HepG2 (cell line): ENCODE measurements around the gene ZSCAN4. TPM values are rescaled to one million over a fixed set of nuclear protein-coding genes. Genes with fewer than 3 reads are reported as not detected.

Experiments used
- AGO1 ChIP-seq: fragments of 200-400 bp; formaldehyde crosslinking; IDR thresholded peaks from 2 replicates; pipeline ENCODE4 v1.6.1; 2017; ENCODE audit warnings: mild to moderate bottlenecking, low read depth, low read length, moderate library complexity; ENCODE audit not compliant: poor library complexity, severe bottlenecking
- CAMTA2 ChIP-seq: sonication (generic); formaldehyde crosslinking; IDR thresholded peaks from 2 replicates; pipeline ENCODE4 v1.4.0; 2020; ENCODE audit warnings: mild to moderate bottlenecking, missing genetic modification reagents, borderline replicate concordance
- E2F5 ChIP-seq: sonication (generic); formaldehyde crosslinking; conservative IDR thresholded peaks from 2 replicates; pipeline ENCODE4 v1.4.0; 2020; ENCODE audit warnings: missing genetic modification reagents
- GABPA ChIP-seq, 2 experiments: IDR thresholded peaks; 2 replicates each; pipeline ENCODE4 v1.6.1; 2011 to 2016; ENCODE audit warnings: low read depth in 2 of 2, low read length in 1 of 2, missing biosample characterization in 1 of 2, missing genetic modification characterization in 1 of 2
- HMGA1 ChIP-seq: sonication (generic); formaldehyde crosslinking; conservative IDR thresholded peaks from 2 replicates; pipeline ENCODE4 v1.4.0; 2020; ENCODE audit warnings: missing genetic modification reagents
- JARID2 ChIP-seq: sonication (generic); formaldehyde crosslinking; IDR thresholded peaks from 2 replicates; pipeline ENCODE4 v1.8.1; 2023; ENCODE audit warnings: missing genetic modification reagents, inconsistent platforms; ENCODE audit not compliant: insufficient replicate concordance
- MYC ChIP-seq: sonication (generic); formaldehyde crosslinking; IDR thresholded peaks from 2 replicates; pipeline ENCODE4 v1.9.0; 2021; ENCODE audit warnings: missing genetic modification reagents, borderline replicate concordance
- NFAT5 ChIP-seq: sonication (generic); formaldehyde crosslinking; IDR thresholded peaks from 2 replicates; pipeline ENCODE4 v1.4.0; 2020; ENCODE audit warnings: missing genetic modification reagents
- NFE2 ChIP-seq: sonication (generic); formaldehyde crosslinking; IDR thresholded peaks from 2 replicates; pipeline ENCODE4 v1.4.0; 2020; ENCODE audit warnings: missing genetic modification reagents
- POLR2A ChIP-seq, 2 experiments: IDR thresholded peaks; 2 replicates each; pipeline ENCODE4 v1.6.1; 2011; ENCODE audit warnings: low read depth in 2 of 2, low read length in 2 of 2, mild to moderate bottlenecking in 1 of 2, moderate library complexity in 1 of 2; ENCODE audit not compliant: insufficient read depth in 1 of 2
- REXO4 ChIP-seq: sonication (generic); formaldehyde crosslinking; IDR thresholded peaks from 2 replicates; pipeline ENCODE4 v1.8.0; 2022; ENCODE audit warnings: missing genetic modification reagents, mild to moderate bottlenecking, borderline replicate concordance
- SMAD3 ChIP-seq: sonication (generic); formaldehyde crosslinking; IDR thresholded peaks from 2 replicates; pipeline ENCODE4 v1.4.0; 2020; ENCODE audit warnings: missing genetic modification reagents
- TIGD3 ChIP-seq: sonication (generic); formaldehyde crosslinking; IDR thresholded peaks from 2 replicates; pipeline ENCODE4 v1.5.1; 2020; ENCODE audit warnings: mild to moderate bottlenecking, missing genetic modification reagents, borderline replicate concordance
- ZFP90 ChIP-seq: sonication (generic); formaldehyde crosslinking; IDR thresholded peaks from 2 replicates; pipeline ENCODE4 v1.8.0; 2022; ENCODE audit warnings: missing genetic modification reagents, mild to moderate bottlenecking, inconsistent platforms, borderline replicate concordance
- ZFY ChIP-seq: sonication (generic); formaldehyde crosslinking; IDR thresholded peaks from 2 replicates; pipeline ENCODE4 v1.4.0; 2020; ENCODE audit warnings: missing genetic modification reagents
- ZFYVE20 ChIP-seq: sonication (generic); formaldehyde crosslinking; IDR thresholded peaks from 2 replicates; pipeline ENCODE4 v1.8.0; 2023; ENCODE audit warnings: low read depth, mild to moderate bottlenecking, moderate library complexity, missing genetic modification reagents, borderline replicate concordance
- ZMYM2 ChIP-seq: sonication (generic); formaldehyde crosslinking; IDR thresholded peaks from 2 replicates; pipeline ENCODE4 v1.8.0; 2022; ENCODE audit warnings: mild to moderate bottlenecking, missing genetic modification reagents
- ZMYM4 ChIP-seq: sonication (generic); formaldehyde crosslinking; IDR thresholded peaks from 2 replicates; pipeline ENCODE4 v1.8.1; 2023; ENCODE audit warnings: mild to moderate bottlenecking, missing genetic modification reagents
- ZNF138 ChIP-seq: sonication (generic); formaldehyde crosslinking; IDR thresholded peaks from 2 replicates; pipeline ENCODE4 v1.5.0; 2020; ENCODE audit warnings: mild to moderate bottlenecking, low read depth, missing genetic modification reagents
- ZNF263 ChIP-seq: sonication (generic); formaldehyde crosslinking; IDR thresholded peaks from 2 replicates; pipeline ENCODE4 v1.4.0; 2020; ENCODE audit warnings: missing genetic modification reagents
- ZNF431 ChIP-seq: sonication (generic); formaldehyde crosslinking; IDR thresholded peaks from 2 replicates; pipeline ENCODE4 v1.9.0; 2022; ENCODE audit warnings: missing genetic modification reagents, low read depth, mild to moderate bottlenecking, borderline replicate concordance
- ZNF441 ChIP-seq: sonication (generic); formaldehyde crosslinking; IDR thresholded peaks from 2 replicates; pipeline ENCODE4 v1.7.0; 2021; ENCODE audit warnings: missing genetic modification reagents, borderline replicate concordance
- polyA plus RNA-seq, 8 experiments: library from polyadenylated mRNA; depleted of rRNA in 3 of 8; stranded (reverse) in 7 of 8; unstranded in 1 of 8; fragments of >200 nt; fragmentation: Illumina TruSeq in 4 of 8; extraction: Trizol in 4 of 8; gene quantifications; 2 replicates each; pipeline versions ENCODE4 v1.2.1 to v1.2.3, GENCODE V29; 2011 to 2016; ENCODE audit warnings: low read depth in 4 of 8, missing spikeins in 1 of 8, mixed read lengths in 1 of 8; ENCODE audit not compliant: insufficient read depth in 1 of 8
- total RNA-seq, 5 experiments: library from RNA; depleted of rRNA; stranded (reverse); fragments of >200 nt; fragmentation: Illumina TruSeq; extraction: Trizol; gene quantifications; 2 replicates each; pipeline ENCODE4 v1.2.3, GENCODE V29; 2016; ENCODE audit warnings: low read depth in 1 of 5

ZSCAN4 gene
- total and polyA plus RNA-seq, 2 of the 13 experiments (the other 11 are each of a cell fraction or from before 2014, with no cell fraction given): 0.60 to 0.73 TPM

GRCh38 chr19:57664269-57665127 lies 4.2 kb upstream of the ZSCAN4 start (continued):
- peak; percentile 84; the same call in 1 of the 2 replicates for TF ChIP-seq NFAT5 (CRISPR knock-in tag)
- TF ChIP-seq AGO1: no peak
- 0 out of 2 replicates have a peak, but pooled peaks have one; percentile 12 for TF ChIP-seq ZMYM2 (CRISPR knock-in tag)
- peak; percentile 57 for TF ChIP-seq ZMYM4 (CRISPR knock-in tag)
- TF ChIP-seq CAMTA2 (CRISPR knock-in tag): 0 out of 2 replicates have a peak, but pooled peaks have one; percentile 56
- TF ChIP-seq GABPA (IDR thresholded peaks at IDR 0.05; ENCODE audit: low read depth, low read length): no peak
- TF ChIP-seq GABPA (CRISPR knock-in tag; IDR thresholded peaks at IDR 0.05; ENCODE audit: low read depth): no peak
- no peak for TF ChIP-seq NFE2 (CRISPR knock-in tag)
- peak; percentile 78 for TF ChIP-seq ZNF263 (CRISPR knock-in tag)
- peak; percentile 64; the same call in 1 of the 2 replicates for TF ChIP-seq ZNF441 (CRISPR knock-in tag)
- TF ChIP-seq ZFY: peak; percentile 80
- 0 out of 2 replicates have a peak, but pooled peaks have one; percentile 19 for TF ChIP-seq ZNF431 (CRISPR knock-in tag)
- no peak for TF ChIP-seq MYC (CRISPR knock-in tag)
- TF ChIP-seq ZNF138: no peak
- TF ChIP-seq JARID2 (CRISPR knock-in tag): no peak
- TF ChIP-seq POLR2A (IDR thresholded peaks at IDR 0.05; ENCODE audit: insufficient read depth in 1 of 2, low read depth in 2 of 2, low read length in 2 of 2): peak in 1 of 2 experiments; percentile 60; a peak in 1 of 4 replicates
- no peak for TF ChIP-seq HMGA1 (CRISPR knock-in tag)
- TF ChIP-seq E2F5 (CRISPR knock-in tag): peak; percentile 67; the same call in 1 of the 2 replicates
- TF ChIP-seq SMAD3 (CRISPR knock-in tag): peak; percentile 26
- no peak for TF ChIP-seq ZFP90 (CRISPR knock-in tag)
- TF ChIP-seq TIGD3 (CRISPR knock-in tag): no peak
- TF ChIP-seq ZFYVE20 (CRISPR knock-in tag): 0 out of 2 replicates have a peak, but pooled peaks have one; percentile 36
- no peak for TF ChIP-seq REXO4 (CRISPR knock-in tag)
